H9 (cell line): ENCODE results near the gene ANK3. TPM values are rescaled to one million over a fixed set of nuclear protein-coding genes. Genes with fewer than 3 reads are reported as not detected.

Experiments
- DNase-seq: peaks from one replicate; pipeline ENCODE4 v3.0.0-alpha.2; 2017
- H2AFZ ChIP-seq: one replicate; pipeline ENCODE4 v1.6.1; 2013; ENCODE audit warnings: mild to moderate bottlenecking, low read length, control low read depth, moderate library complexity
- H2AK5ac ChIP-seq: 2 replicates; pipeline ENCODE4 v1.6.1; 2013; ENCODE audit warnings: low read length, control low read depth, mixed read lengths; ENCODE audit not compliant: insufficient read length
- H2BK120ac ChIP-seq: one replicate; pipeline ENCODE4 v1.6.1; 2013; ENCODE audit warnings: low read depth, mild to moderate bottlenecking, low read length, control low read depth, inconsistent platforms; ENCODE audit not compliant: poor library complexity, severe bottlenecking
- H2BK12ac ChIP-seq: 2 replicates; pipeline ENCODE4 v1.6.1; 2013; ENCODE audit warnings: low read length, control low read depth, mixed read lengths, low read depth; ENCODE audit not compliant: insufficient read length
- H2BK15ac ChIP-seq: 2 replicates; pipeline ENCODE4 v1.6.1; 2013; ENCODE audit warnings: low read depth, low read length, control low read depth
- H2BK20ac ChIP-seq: one replicate; pipeline ENCODE4 v1.6.1; 2013; ENCODE audit warnings: low read depth, mild to moderate bottlenecking, low read length, control low read depth, inconsistent platforms; ENCODE audit not compliant: poor library complexity, severe bottlenecking
- H2BK5ac ChIP-seq: 2 replicates; pipeline ENCODE4 v1.6.1; 2013; ENCODE audit warnings: low read length, control low read depth, mixed read lengths; ENCODE audit not compliant: insufficient read length
- H3K14ac ChIP-seq: 2 replicates; pipeline ENCODE4 v1.6.1; 2013; ENCODE audit warnings: low read length, control low read depth; ENCODE audit not compliant: insufficient read depth
- H3K18ac ChIP-seq: 2 replicates; pipeline ENCODE4 v1.6.1; 2013; ENCODE audit warnings: low read depth, mild to moderate bottlenecking, mixed read lengths, low read length, control low read depth; ENCODE audit not compliant: insufficient read length
- H3K23ac ChIP-seq: 2 replicates; pipeline ENCODE4 v1.6.1; 2013; ENCODE audit warnings: low read length, control low read depth, mixed read lengths, low read depth; ENCODE audit not compliant: insufficient read length
- H3K23me2 ChIP-seq: 2 replicates; pipeline ENCODE4 v1.6.1; 2013; ENCODE audit warnings: low read depth, mild to moderate bottlenecking, mixed read lengths, low read length, control low read depth; ENCODE audit not compliant: insufficient read length, poor library complexity, severe bottlenecking
- H3K27ac ChIP-seq: 2 replicates; pipeline ENCODE4 v1.5.1; 2013; ENCODE audit warnings: low read length, control low read depth, mixed read lengths, low read depth; ENCODE audit not compliant: insufficient read length
- H3K27me3 ChIP-seq: 2 replicates; pipeline ENCODE4 v1.6.1; 2013; ENCODE audit warnings: low read length, control low read depth, inconsistent platforms; ENCODE audit not compliant: insufficient read depth
- H3K4ac ChIP-seq: 2 replicates; pipeline ENCODE4 v1.6.1; 2013; ENCODE audit warnings: low read depth, mild to moderate bottlenecking, control low read depth, inconsistent platforms, low read length, moderate library complexity
- H3K4me1 ChIP-seq: 2 replicates; pipeline ENCODE4 v1.6.1; 2013; ENCODE audit warnings: low read length, control low read depth, inconsistent platforms; ENCODE audit not compliant: insufficient read depth
- H3K4me2 ChIP-seq: 2 replicates; pipeline ENCODE4 v1.6.1; 2013; ENCODE audit warnings: low read length, control low read depth, mixed read lengths; ENCODE audit not compliant: insufficient read length, insufficient read depth
- H3K56ac ChIP-seq: 2 replicates; pipeline ENCODE4 v1.6.1; 2013; ENCODE audit warnings: low read depth, mild to moderate bottlenecking, mixed read lengths, low read length, control low read depth; ENCODE audit not compliant: insufficient read length
- H3K79me1 ChIP-seq: 2 replicates; pipeline ENCODE4 v1.6.1; 2013; ENCODE audit warnings: low read depth, mild to moderate bottlenecking, moderate library complexity, low read length, control low read depth, inconsistent platforms; ENCODE audit not compliant: insufficient read depth, poor library complexity, severe bottlenecking
- H3K79me2 ChIP-seq: 2 replicates; pipeline ENCODE4 v1.6.1; 2013; ENCODE audit warnings: low read length, control low read depth, inconsistent platforms; ENCODE audit not compliant: insufficient read depth
- H3K9ac ChIP-seq: 2 replicates; pipeline ENCODE4 v1.6.1; 2013; ENCODE audit warnings: low read length, control low read depth, mixed read lengths; ENCODE audit not compliant: insufficient read length; ENCODE audit errors: extremely low read depth
- H3K9me3 ChIP-seq: one replicate; pipeline ENCODE4 v1.6.1; 2013; ENCODE audit warnings: low read depth, low read length, inconsistent platforms; ENCODE audit not compliant: control insufficient read depth
- H3T11ph ChIP-seq: one replicate; pipeline ENCODE4 v1.6.1; 2013; ENCODE audit warnings: mild to moderate bottlenecking, low read length, control low read depth, inconsistent platforms
- H4K20me1 ChIP-seq: one replicate; pipeline ENCODE4 v1.6.1; 2013; ENCODE audit not compliant: control insufficient read depth, insufficient read length, insufficient read depth
- H4K5ac ChIP-seq: 2 replicates; pipeline ENCODE4 v1.6.1; 2013; ENCODE audit warnings: low read depth, mild to moderate bottlenecking, mixed read lengths, low read length, control low read depth; ENCODE audit not compliant: insufficient read length
- H4K8ac ChIP-seq: replicated peaks from 2 replicates; pipeline ENCODE4 v1.6.1; 2013; ENCODE audit warnings: low read length, control low read depth, mixed read lengths, low read depth; ENCODE audit not compliant: insufficient read length
- H4K91ac ChIP-seq: 2 replicates; pipeline ENCODE4 v1.6.1; 2013; ENCODE audit warnings: low read depth, mild to moderate bottlenecking, moderate library complexity, mixed read lengths, low read length, control low read depth; ENCODE audit not compliant: insufficient read length
- H3K27ac Mint-ChIP-seq, 3 experiments: 2 replicates in 2 of 3; 3 replicates in 1 of 3; pipeline ENCODE4 v1.8.0; 2020 to 2021; ENCODE audit warnings: mixed read lengths in 3 of 3, mild to moderate bottlenecking in 1 of 3, moderate library complexity in 1 of 3
- H3K27me3 Mint-ChIP-seq: 2 replicates; pipeline ENCODE4 v1.8.0; 2021; ENCODE audit warnings: low read depth, mild to moderate bottlenecking, moderate library complexity, mixed read lengths
- H3K36me3 Mint-ChIP-seq, 3 experiments: 2 replicates in 2 of 3; 3 replicates in 1 of 3; pipeline ENCODE4 v1.8.0; 2020 to 2021; ENCODE audit warnings: low read depth in 3 of 3, mixed read lengths in 3 of 3; ENCODE audit not compliant: insufficient read depth in 1 of 3
- H3K4me1 Mint-ChIP-seq, 2 experiments: 2 replicates each; pipeline ENCODE4 v1.8.0; 2020; ENCODE audit warnings: mixed read lengths in 2 of 2
- H3K4me3 Mint-ChIP-seq, 2 experiments: 2 replicates in 1 of 2; 3 replicates in 1 of 2; pipeline ENCODE4 v1.8.0; 2020 to 2021; ENCODE audit warnings: mild to moderate bottlenecking in 2 of 2, mixed read lengths in 2 of 2, moderate library complexity in 1 of 2
- H3K9me3 Mint-ChIP-seq, 2 experiments: 2 replicates in 1 of 2; 3 replicates in 1 of 2; pipeline ENCODE4 v1.8.0; 2020; ENCODE audit warnings: mild to moderate bottlenecking in 2 of 2, mixed read lengths in 2 of 2, moderate library complexity in 1 of 2
- CTCF ChIP-seq: fragments of 200-600 bp; sonication (generic); conservative IDR thresholded peaks from 3 replicates; pipeline ENCODE4 v1.8.0; 2021; ENCODE audit warnings: antibody characterized with exemption, mild to moderate bottlenecking
- WGBS: extraction: QIAGEN DNeasy Blood & Tissue Kit; methylation state at CpG from one replicate; pipeline ENCODE4 v1.1.7; 2013; ENCODE audit warnings: missing lambda C conversion rate, low lambda C conversion rate, mixed read lengths; ENCODE audit not compliant: insufficient read length; ENCODE audit errors: extremely low coverage; 5-methylcytosine and 5-hydroxymethylcytosine counted together
- total RNA-seq: library from RNA; stranded (reverse); gene quantifications from 2 replicates; pipeline ENCODE4 v1.2.1, GENCODE V29; 2021

ANK3 gene
- total RNA-seq, 1 experiment from 2014 or later = 59.6 TPM

- Histone ChIP-seq H2AFZ (no peak overlapping the region), H2BK20ac (no peak overlapping the region), H3K79me2 (no peaks in the 10 kb centered on the region), H4K20me1 (no peaks in the 10 kb centered on the region), H4K91ac (no peak overlapping the region), H4K8ac (no peak overlapping the region), H2BK15ac (no peak overlapping the region), H2BK120ac (no peak overlapping the region), H2AK5ac (no peak overlapping the region), H3K9ac (no peak overlapping the region), H3K18ac (no peak overlapping the region), H3K27me3 (no peaks in the 10 kb centered on the region), H2BK12ac (no peak overlapping the region), H3T11ph (no peak overlapping the region), H3K9me3 (no peaks in the 10 kb centered on the region), H3K56ac (no peak overlapping the region), H3K4me2 (no peak overlapping the region), H3K23me2 (no peaks in the 10 kb centered on the region), H3K27ac (no peak overlapping the region), H3K4ac (no peak overlapping the region), H3K14ac (no peak overlapping the region), H3K23ac (no peak overlapping the region), H3K4me1 (no peaks in the 10 kb centered on the region), H2BK5ac (no peak overlapping the region), H4K5ac (no peak overlapping the region), H3K79me1 (no peaks in the 10 kb centered on the region)
- H3K27me3 Mint-ChIP-seq = no peaks in the 10 kb centered on the region
- no peak overlapping the region for H3K4me3 Mint-ChIP-seq
- H3K27ac Mint-ChIP-seq = peak overlapping the region in 1 of 3 experiments; percentile 59; a peak in 2 of 7 replicates
- TF ChIP-seq CTCF = no peak
- H3K36me3 Mint-ChIP-seq = no peaks in the 10 kb centered on the region
- no CpG with 5 or more reads among the region's 5 CpGs for WGBS
- H3K9me3 Mint-ChIP-seq = no peaks in the 10 kb centered on the region
- DNase-seq = no peak
- H3K4me1 Mint-ChIP-seq = peaks cover 0 to 9% of the 10 kb centered on the region in 2 experiments; a peak in 2 of 4 replicates
Measured at GRCh38 chr10:60314069-60314940, 75.4 kb downstream of the ANK3 start.
